Adrenal gland (tissue), 5 donors: Measurements from ENCODE around the gene DUSP7.

Experiments
- POLR2A ChIP-seq, 2 donors: fragments of 450-650 bp; IDR thresholded peaks; one replicate each; pipeline ENCODE4 v1.6.1; 2017; ENCODE audit warnings: antibody characterized with exemption in 2 of 2, mild to moderate bottlenecking in 2 of 2, moderate library complexity in 1 of 2
- TF ChIP-seq, protein P1 (sequence below), 6 experiments: fragments of 450-650 bp in 4 of 6; fragments of 200-600 bp in 2 of 6; sonication (generic) in 1 of 6; IDR thresholded peaks; 1 replicate in 5 of 6; 2 replicates in 1 of 6; pipeline versions ENCODE4 v1.5.1 to v1.8.0; 2016 to 2021; ENCODE audit warnings: antibody characterized with exemption in 6 of 6, mild to moderate bottlenecking in 2 of 6, moderate library complexity in 1 of 6
- donor health status: DM: no; HTN: no; CAD: no.

GRCh38 chr3:52001443-52001974 lies 54.9 kb downstream of the DUSP7 start:
- TF ChIP-seq POLR2A (IDR thresholded peaks at IDR 0.05), result no peak
- TF ChIP-seq, protein P1, sequence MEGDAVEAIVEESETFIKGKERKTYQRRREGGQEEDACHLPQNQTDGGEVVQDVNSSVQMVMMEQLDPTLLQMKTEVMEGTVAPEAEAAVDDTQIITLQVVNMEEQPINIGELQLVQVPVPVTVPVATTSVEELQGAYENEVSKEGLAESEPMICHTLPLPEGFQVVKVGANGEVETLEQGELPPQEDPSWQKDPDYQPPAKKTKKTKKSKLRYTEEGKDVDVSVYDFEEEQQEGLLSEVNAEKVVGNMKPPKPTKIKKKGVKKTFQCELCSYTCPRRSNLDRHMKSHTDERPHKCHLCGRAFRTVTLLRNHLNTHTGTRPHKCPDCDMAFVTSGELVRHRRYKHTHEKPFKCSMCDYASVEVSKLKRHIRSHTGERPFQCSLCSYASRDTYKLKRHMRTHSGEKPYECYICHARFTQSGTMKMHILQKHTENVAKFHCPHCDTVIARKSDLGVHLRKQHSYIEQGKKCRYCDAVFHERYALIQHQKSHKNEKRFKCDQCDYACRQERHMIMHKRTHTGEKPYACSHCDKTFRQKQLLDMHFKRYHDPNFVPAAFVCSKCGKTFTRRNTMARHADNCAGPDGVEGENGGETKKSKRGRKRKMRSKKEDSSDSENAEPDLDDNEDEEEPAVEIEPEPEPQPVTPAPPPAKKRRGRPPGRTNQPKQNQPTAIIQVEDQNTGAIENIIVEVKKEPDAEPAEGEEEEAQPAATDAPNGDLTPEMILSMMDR (IDR thresholded peaks at IDR 0.05), result peak; percentile 90 to 98 (median 95)
